ENCODE data around the gene CYP27A1. TPM values are rescaled to one million over a fixed set of nuclear protein-coding genes. Genes with fewer than 3 reads are reported as not detected.
A peak's percentile ranks its signal among the peaks of the same experiment; 100 is the strongest.

Gene CYP27A1
- 10.8 TPM for total RNA-seq

DNA sequence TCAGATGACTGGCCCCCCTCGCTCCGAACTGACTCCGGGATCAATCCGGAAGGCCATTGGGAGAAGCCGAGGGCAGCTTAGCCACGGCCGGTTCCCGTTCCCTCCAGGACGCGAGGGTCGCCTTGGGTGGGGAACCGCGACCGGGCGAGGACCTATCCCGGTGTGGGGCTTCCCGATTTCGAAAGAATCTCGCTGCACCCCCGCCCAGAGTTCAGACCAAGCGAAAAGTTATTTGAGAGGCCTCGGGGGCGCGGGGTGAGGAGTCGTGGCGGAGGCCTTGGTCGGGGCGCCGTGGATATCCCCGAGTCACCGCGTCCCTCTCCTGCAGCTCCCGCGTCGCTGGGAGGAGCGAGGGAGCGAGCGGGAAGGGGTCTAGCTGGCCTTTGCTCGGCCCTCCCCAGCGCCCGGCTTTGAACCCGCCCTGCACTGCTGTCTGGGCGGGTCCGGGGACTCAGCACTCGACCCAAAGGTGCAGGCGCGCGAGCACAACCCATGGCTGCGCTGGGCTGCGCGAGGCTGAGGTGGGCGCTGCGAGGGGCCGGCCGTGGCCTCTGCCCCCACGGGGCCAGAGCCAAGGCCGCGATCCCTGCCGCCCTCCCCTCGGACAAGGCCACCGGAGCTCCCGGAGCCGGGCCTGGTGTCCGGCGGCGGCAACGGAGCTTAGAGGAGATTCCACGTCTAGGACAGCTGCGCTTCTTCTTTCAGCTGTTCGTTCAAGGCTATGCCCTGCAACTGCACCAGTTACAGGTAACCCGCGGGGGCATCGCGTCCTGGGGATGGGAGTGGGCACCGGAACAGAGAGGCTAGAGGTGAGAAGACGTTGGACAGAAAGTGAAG is at the start of gene CYP27A1:
Gene CYP27A1 (plus strand): TSS at position 457 of the 837 bp plus-strand sequence. CDS start 36 bp downstream, at position 493.
- no peaks in the 10 kb centered on the region for H3K9me3 ChIP-seq (ENCODE audit: low read depth, low read length)
- H3K4me3 ChIP-seq (ENCODE audit: low read length), result peak within 1 kb of the TSS; percentile 47
- peaks cover 41% of the 10 kb centered on the region for H3K27me3 ChIP-seq (ENCODE audit: insufficient read depth, low read length)
- H3K4me1 ChIP-seq (ENCODE audit: insufficient read depth, low read length), result peaks cover 19% of the 10 kb centered on the region

DNA sequence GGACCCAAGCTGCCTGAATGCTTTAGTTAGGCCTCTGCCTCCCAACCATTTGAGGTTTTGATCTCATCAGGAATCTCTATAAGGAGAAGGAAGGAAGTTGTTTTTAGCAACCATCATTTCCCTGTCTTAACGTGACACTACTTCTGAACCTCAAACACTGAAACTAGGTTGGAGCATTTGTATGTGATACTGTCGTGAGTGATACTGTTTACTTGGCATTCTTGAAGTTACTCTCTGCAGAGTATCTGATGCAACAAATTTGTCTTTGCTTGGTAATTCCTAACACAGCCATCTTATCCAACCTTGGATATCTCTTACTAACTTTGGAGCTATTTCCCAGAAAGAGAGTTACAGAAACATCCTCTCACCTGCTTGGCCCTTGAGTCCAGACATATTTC is 49.2 kb upstream of the CYP27A1 start:
- Histone ChIP-seq H3K4me1 (ENCODE audit: insufficient read depth, low read length) (peaks cover 59% of the 10 kb centered on the region), H3K4me3 (ENCODE audit: low read length) (no peak overlapping the region), H3K9me3 (ENCODE audit: low read depth, low read length) (no peaks in the 10 kb centered on the region), H3K27me3 (ENCODE audit: insufficient read depth, low read length) (no peaks in the 10 kb centered on the region)

DNA sequence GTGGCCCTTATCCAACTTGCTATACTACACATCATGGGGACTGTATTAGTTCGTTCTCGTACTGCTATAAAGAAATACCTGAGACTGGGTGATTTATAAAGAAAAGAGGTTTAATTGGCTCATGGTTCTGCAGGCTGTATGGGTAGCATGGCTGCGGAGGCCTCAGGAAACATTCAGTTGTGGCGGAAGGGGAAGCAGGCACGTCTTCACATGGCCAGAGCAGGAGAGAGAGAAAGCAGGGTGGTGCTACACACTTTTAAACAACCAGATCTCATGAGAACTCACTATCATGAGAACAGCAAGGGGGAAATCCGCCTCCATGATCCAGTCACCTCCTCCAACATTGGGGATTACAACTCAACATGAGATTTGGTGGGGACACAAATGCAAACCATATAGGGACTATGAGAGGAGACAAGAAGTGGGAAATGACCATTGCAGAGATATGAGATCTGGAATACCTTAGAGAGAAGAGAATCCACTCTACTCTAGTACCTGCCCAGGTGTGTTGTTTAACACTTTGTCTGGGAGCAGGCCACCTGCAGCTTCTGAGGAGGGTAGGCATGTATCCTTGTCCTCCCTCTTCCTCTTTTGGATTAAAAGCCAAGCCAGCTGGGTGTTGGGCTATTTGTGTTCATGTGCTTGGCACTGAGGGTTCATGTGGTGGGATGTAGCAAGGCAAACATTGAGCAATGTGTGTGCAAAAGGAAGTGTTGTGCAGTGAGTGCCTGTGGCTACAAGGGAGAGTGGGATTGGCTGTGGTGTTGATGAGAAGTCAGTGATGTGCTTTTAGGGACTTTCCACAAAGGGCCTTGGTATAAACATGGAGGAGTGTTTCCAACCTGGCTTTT is 48.6 kb upstream of the CYP27A1 start:
- Histone ChIP-seq H3K4me3 (ENCODE audit: low read length) (no peak overlapping the region), H3K27me3 (ENCODE audit: insufficient read depth, low read length) (no peaks in the 10 kb centered on the region), H3K4me1 (ENCODE audit: insufficient read depth, low read length) (peaks cover 59% of the 10 kb centered on the region), H3K9me3 (ENCODE audit: low read depth, low read length) (no peaks in the 10 kb centered on the region)

DNA sequence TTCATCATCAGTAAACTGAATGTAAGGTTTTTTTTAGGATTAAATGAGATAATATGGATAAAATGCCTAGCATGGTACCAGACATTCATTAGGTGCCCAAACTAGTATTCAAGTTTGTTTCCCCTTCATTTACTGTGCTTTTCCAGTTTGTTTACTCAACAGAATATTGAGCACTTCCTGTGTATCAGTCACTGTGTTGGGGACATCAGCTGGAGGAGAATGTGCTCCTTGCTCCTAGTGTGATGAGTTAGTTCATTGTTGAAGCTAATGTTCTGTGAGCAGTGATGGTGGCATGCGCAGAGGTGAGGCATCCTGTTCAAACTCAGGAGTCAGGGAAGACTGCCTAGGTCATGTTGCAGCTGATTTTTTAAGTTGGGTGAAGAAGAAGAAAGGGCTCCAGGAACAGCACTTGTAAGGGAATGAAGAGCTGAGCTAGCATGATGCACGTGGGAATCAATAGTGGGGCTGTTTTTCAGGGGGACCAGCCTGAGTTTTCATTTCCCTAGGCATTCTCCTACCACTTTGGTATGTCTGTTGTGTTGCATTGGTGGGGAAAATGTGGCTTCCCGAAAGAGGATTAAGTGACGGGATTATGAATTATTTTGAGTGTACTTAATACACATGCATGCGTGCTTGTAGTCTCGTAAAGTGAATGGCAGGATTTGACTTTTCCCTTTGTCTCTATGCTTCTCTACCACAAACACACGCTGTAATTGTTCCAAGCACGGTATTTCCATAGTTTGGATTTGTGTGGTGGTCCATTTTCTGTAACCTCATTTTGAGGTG is 47.6 kb upstream of the CYP27A1 start:
- H3K4me1 ChIP-seq (ENCODE audit: insufficient read depth, low read length), result peaks cover 59% of the 10 kb centered on the region
- no peaks in the 10 kb centered on the region for H3K9me3 ChIP-seq (ENCODE audit: low read depth, low read length)
- H3K4me3 ChIP-seq (ENCODE audit: low read length), result no peak overlapping the region
- no peaks in the 10 kb centered on the region for H3K27me3 ChIP-seq (ENCODE audit: insufficient read depth, low read length)

GRCh38 chr2:218736531-218736930 is 45.4 kb upstream of the CYP27A1 start:
- no peak overlapping the region for H3K4me3 ChIP-seq (ENCODE audit: low read length)
- peaks cover 48% of the 10 kb centered on the region for H3K4me1 ChIP-seq (ENCODE audit: insufficient read depth, low read length)
- no peaks in the 10 kb centered on the region for H3K27me3 ChIP-seq (ENCODE audit: insufficient read depth, low read length)
- no peaks in the 10 kb centered on the region for H3K9me3 ChIP-seq (ENCODE audit: low read depth, low read length)

DNA sequence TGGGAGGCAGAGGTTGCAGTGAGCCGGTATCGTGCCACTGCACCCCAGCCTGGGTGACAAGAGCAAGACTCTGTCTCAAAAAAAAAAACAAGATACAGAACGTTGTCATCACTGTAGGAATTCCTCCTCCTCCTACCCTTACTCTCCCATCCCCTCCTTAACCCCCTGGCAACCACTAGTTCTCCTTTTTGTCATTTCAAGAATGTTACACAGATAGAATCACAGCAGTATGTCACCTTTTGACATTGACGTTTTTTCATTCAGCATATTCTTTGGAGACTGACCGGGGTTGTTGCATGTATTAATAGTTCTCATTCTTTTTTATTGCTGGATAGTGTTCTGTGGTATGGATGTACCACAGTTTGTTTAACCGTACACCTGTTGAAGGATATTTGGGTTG is 38.9 kb upstream of the CYP27A1 start:
- H3K9me3 ChIP-seq (ENCODE audit: low read depth, low read length), result no peaks in the 10 kb centered on the region
- H3K27me3 ChIP-seq (ENCODE audit: insufficient read depth, low read length), result no peaks in the 10 kb centered on the region
- H3K4me3 ChIP-seq (ENCODE audit: low read length), result no peak overlapping the region
- H3K4me1 ChIP-seq (ENCODE audit: insufficient read depth, low read length), result peaks cover 52% of the 10 kb centered on the region

GRCh38 chr2:218744615-218745014 is 37.3 kb upstream of the CYP27A1 start:
- Histone ChIP-seq H3K9me3 (ENCODE audit: low read depth, low read length) (no peaks in the 10 kb centered on the region), H3K4me1 (ENCODE audit: insufficient read depth, low read length) (peaks cover 63% of the 10 kb centered on the region), H3K4me3 (ENCODE audit: low read length) (no peak overlapping the region), H3K27me3 (ENCODE audit: insufficient read depth, low read length) (no peaks in the 10 kb centered on the region)

- no peaks in the 10 kb centered on the region for H3K9me3 ChIP-seq (ENCODE audit: low read depth, low read length)
- H3K4me3 ChIP-seq (ENCODE audit: low read length), result no peak overlapping the region
- H3K4me1 ChIP-seq (ENCODE audit: insufficient read depth, low read length), result peaks cover 63% of the 10 kb centered on the region
- no peaks in the 10 kb centered on the region for H3K27me3 ChIP-seq (ENCODE audit: insufficient read depth, low read length)
Observed at GRCh38 chr2:218745160-218745558, 36.8 kb upstream of the CYP27A1 start.

GRCh38 chr2:218745559-218746469 is 36.1 kb upstream of the CYP27A1 start:
- Histone ChIP-seq H3K9me3 (ENCODE audit: low read depth, low read length) (no peaks in the 10 kb centered on the region), H3K27me3 (ENCODE audit: insufficient read depth, low read length) (no peaks in the 10 kb centered on the region), H3K4me1 (ENCODE audit: insufficient read depth, low read length) (peaks cover 63% of the 10 kb centered on the region), H3K4me3 (ENCODE audit: low read length) (no peak overlapping the region)

DNA sequence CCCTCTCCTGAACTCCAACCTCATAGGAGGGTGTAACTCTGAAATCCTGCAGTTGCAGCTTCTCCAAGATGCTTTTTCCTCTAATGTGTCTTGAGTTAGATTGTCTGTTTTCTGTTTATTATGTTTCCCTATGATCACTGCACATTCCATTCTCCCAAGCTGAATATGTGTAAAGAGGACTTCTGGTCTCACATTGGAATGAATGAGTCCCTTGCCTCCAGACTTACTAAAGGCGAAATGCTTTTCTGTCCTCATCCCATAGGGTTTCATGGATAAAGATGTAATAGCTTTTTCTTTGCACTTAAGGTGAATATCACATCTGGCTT is 35.5 kb upstream of the CYP27A1 start:
- H3K9me3 ChIP-seq (ENCODE audit: low read depth, low read length), result no peaks in the 10 kb centered on the region
- no peaks in the 10 kb centered on the region for H3K27me3 ChIP-seq (ENCODE audit: insufficient read depth, low read length)
- H3K4me1 ChIP-seq (ENCODE audit: insufficient read depth, low read length), result peaks cover 63% of the 10 kb centered on the region
- no peak overlapping the region for H3K4me3 ChIP-seq (ENCODE audit: low read length)

DNA sequence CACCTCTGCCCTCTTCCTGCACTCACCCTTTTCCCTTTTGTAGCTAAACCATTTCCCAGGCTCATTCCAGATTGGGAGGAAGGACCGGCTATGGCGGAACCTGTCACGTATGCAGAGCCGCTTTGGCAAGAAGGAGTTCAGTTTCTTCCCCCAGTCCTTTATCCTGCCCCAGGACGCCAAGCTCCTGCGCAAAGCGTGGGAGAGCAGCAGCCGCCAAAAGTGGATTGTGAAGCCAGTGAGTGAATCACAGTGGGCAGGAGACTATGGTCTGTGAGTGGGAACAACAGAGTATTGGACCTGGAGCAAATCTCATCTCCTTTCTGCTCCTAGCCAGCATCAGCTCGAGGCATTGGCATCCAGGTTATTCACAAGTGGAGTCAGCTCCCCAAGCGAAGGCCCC is 35.0 kb upstream of the CYP27A1 start:
- Histone ChIP-seq H3K4me1 (ENCODE audit: insufficient read depth, low read length) (peaks cover 60% of the 10 kb centered on the region), H3K4me3 (ENCODE audit: low read length) (no peak overlapping the region), H3K9me3 (ENCODE audit: low read depth, low read length) (no peaks in the 10 kb centered on the region), H3K27me3 (ENCODE audit: insufficient read depth, low read length) (no peaks in the 10 kb centered on the region)

DNA sequence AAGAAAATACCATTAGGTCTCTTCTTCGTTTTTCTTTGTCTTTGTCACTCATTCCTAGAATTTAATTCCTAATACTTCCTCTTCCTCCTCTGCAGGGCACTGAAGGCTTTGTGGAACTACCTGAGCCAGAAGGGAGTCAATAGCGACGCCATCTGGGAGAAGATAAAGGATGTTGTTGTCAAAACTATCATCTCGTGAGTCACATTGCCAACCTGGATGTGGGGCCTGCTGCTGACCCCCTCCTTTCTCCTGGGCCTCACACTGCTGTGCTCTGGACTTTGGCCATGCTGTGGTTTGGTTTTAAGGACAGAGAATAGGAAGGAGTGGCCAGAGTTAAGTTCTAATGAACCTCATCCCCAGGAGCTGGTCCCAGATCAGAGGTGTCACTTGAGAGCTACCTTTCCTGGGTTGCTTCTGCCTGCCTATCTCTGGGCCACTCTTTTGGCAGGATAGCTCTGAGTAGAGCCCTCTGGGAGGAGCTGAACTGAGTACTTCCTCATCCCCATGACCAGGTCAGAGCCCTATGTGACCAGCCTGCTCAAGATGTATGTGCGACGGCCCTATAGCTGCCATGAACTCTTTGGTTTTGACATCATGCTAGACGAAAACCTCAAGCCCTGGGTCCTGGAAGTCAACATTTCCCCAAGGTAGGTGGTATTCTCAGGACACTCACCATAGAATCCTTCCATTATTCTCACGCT is 33.1 kb upstream of the CYP27A1 start:
- no peak overlapping the region for H3K4me3 ChIP-seq (ENCODE audit: low read length)
- no peaks in the 10 kb centered on the region for H3K9me3 ChIP-seq (ENCODE audit: low read depth, low read length)
- H3K27me3 ChIP-seq (ENCODE audit: insufficient read depth, low read length), result no peaks in the 10 kb centered on the region
- peaks cover 41% of the 10 kb centered on the region for H3K4me1 ChIP-seq (ENCODE audit: insufficient read depth, low read length)

DNA sequence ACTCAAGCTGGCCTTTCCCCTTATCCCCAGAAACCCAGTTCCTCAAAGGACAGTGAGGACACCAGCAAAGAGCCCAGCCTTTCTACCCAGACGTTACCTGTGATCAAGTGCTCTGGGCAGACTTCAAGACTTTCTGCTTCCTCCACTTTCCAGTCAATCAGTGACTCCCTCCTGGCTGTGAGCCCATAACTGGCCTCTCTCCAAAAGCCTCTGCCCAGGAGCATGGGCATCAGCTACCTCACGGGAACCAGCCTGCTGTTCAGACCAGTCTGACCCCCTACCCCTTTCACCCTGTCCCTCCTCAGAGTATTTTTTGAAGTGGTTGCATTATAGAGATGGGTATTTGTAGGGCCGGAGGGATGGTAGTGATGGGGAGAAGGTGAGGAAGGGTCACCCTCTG is 27.7 kb upstream of the CYP27A1 start:
- Histone ChIP-seq H3K4me3 (ENCODE audit: low read length) (no peak overlapping the region), H3K9me3 (ENCODE audit: low read depth, low read length) (no peaks in the 10 kb centered on the region), H3K27me3 (ENCODE audit: insufficient read depth, low read length) (no peaks in the 10 kb centered on the region), H3K4me1 (ENCODE audit: insufficient read depth, low read length) (peaks cover 11% of the 10 kb centered on the region)

GRCh38 chr2:218754781-218755180 is 27.2 kb upstream of the CYP27A1 start:
- H3K4me3 ChIP-seq (ENCODE audit: low read length), result no peak overlapping the region
- H3K9me3 ChIP-seq (ENCODE audit: low read depth, low read length), result no peaks in the 10 kb centered on the region
- peaks cover 10% of the 10 kb centered on the region for H3K4me1 ChIP-seq (ENCODE audit: insufficient read depth, low read length)
- H3K27me3 ChIP-seq (ENCODE audit: insufficient read depth, low read length), result no peaks in the 10 kb centered on the region

Data from mononuclear cell (primary cell).